ENCODE results near the gene IGFALS. TPM values are rescaled to one million over a fixed set of nuclear protein-coding genes. Genes with fewer than 3 reads are reported as not detected.

Gene IGFALS
- total RNA-seq, 2 donors from 2014 or later = not detected

DNA sequence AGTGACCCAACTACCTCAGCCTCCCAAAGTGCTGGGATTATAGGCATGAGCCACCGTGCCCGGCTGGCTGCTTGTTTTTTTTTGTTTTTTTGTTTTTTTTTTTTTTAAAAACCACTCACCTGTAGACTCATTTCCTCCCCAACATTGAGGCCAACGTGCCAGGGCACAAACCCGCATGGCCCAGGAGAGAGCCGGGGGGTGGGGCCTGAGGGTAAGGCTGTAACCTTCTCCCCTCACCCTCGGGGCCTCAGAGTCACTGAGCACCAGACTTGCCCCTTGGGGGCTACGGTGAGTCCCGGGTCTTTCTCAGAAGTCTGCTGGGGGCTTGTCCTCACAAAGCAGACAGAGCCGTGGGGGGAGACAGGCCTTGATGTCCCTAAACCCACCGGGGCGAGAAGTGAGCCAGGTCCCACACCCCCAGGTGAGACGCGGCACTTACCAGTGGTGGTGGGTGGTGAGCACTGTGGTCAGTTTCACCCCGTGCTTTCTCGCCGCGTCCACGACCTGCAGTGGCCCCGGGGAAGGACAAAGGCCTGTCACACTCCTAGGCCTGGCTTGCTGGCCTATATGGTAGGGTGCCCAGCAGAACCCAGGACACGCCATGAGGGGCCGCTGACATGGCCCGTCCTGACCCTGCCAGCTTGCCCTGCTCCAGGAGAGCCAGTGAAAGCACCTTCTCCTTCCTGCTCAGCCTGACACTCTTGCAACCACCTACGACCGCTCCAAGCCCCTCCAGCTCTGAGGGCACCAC lies 28.5 kb upstream of the IGFALS start:
- TF ChIP-seq, protein P1, sequence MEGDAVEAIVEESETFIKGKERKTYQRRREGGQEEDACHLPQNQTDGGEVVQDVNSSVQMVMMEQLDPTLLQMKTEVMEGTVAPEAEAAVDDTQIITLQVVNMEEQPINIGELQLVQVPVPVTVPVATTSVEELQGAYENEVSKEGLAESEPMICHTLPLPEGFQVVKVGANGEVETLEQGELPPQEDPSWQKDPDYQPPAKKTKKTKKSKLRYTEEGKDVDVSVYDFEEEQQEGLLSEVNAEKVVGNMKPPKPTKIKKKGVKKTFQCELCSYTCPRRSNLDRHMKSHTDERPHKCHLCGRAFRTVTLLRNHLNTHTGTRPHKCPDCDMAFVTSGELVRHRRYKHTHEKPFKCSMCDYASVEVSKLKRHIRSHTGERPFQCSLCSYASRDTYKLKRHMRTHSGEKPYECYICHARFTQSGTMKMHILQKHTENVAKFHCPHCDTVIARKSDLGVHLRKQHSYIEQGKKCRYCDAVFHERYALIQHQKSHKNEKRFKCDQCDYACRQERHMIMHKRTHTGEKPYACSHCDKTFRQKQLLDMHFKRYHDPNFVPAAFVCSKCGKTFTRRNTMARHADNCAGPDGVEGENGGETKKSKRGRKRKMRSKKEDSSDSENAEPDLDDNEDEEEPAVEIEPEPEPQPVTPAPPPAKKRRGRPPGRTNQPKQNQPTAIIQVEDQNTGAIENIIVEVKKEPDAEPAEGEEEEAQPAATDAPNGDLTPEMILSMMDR (conservative IDR thresholded peaks at IDR 0.05) = no peak
- no peaks in the 10 kb centered on the region for H3K9me3 Mint-ChIP-seq
- peaks cover 14% of the 10 kb centered on the region for H3K36me3 ChIP-seq (ENCODE audit: control insufficient read depth, insufficient read depth, low read length)
- WGBS, 2 experiments (ENCODE audit: insufficient coverage in 1 of 2, insufficient read length in 1 of 2) = 93 to 96% methylated on average over 17 to 22 of the region's 24 CpGs
- H3K27ac ChIP-seq (ENCODE audit: low read depth, low read length) = no peak overlapping the region
- H3K4me1 ChIP-seq (ENCODE audit: control insufficient read depth, insufficient read depth, low read length) = no peaks in the 10 kb centered on the region
- no peak overlapping the region for H3K4me3 Mint-ChIP-seq
- H3K27me3 Mint-ChIP-seq (ENCODE audit: insufficient read depth) = no peaks in the 10 kb centered on the region
- peaks cover 1% of the 10 kb centered on the region for H3K4me1 Mint-ChIP-seq
- H3K4me3 ChIP-seq (ENCODE audit: low read length) = no peak overlapping the region
- DNase-seq = no peak
- H3K9me3 ChIP-seq (ENCODE audit: control insufficient read depth, low read length) = no peaks in the 10 kb centered on the region
- H3K9ac ChIP-seq (ENCODE audit: extremely low read depth, low read length, poor library complexity, severe bottlenecking) = no peak overlapping the region
- no peak overlapping the region for H3K27ac Mint-ChIP-seq
- no peaks in the 10 kb centered on the region for H3K27me3 ChIP-seq (ENCODE audit: control insufficient read depth, insufficient read depth, low read length, poor library complexity, severe bottlenecking)
- peaks cover 12% of the 10 kb centered on the region for H3K36me3 Mint-ChIP-seq (ENCODE audit: low read depth)

DNA sequence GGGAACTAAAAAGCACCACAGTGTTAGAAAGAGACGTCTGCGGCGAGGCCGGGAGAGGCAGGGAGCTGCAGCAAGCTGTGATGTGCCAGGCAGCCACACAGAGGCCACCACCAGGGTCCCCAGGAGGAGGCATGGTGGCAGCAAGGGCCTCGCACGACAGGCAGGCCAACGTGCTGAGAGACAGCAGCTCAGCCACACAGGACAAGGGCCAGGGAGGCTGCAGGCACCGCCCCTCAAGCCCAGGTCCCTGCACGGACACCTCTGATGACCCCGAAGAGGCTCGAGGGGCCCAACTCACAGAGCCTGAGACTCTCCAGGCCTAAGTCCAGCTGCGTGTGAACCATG lies 27.4 kb upstream of the IGFALS start:
- Mint-ChIP-seq H3K4me3 (no peak overlapping the region), H3K36me3 (ENCODE audit: low read depth) (peaks cover 20% of the 10 kb centered on the region), H3K27ac (no peak overlapping the region), H3K4me1 (peaks cover 1% of the 10 kb centered on the region), H3K9me3 (no peaks in the 10 kb centered on the region), H3K27me3 (ENCODE audit: insufficient read depth) (no peaks in the 10 kb centered on the region)
- TF ChIP-seq, protein P1 (conservative IDR thresholded peaks at IDR 0.05) = no peak
- H3K36me3 ChIP-seq (ENCODE audit: control insufficient read depth, insufficient read depth, low read length) = peaks cover 19% of the 10 kb centered on the region
- WGBS, 2 experiments (ENCODE audit: insufficient coverage in 1 of 2, insufficient read length in 1 of 2) = 91 to 93% methylated on average over 8 to 12 of the region's 12 CpGs
- no peak overlapping the region for H3K9ac ChIP-seq (ENCODE audit: extremely low read depth, low read length, poor library complexity, severe bottlenecking)
- no peak overlapping the region for H3K4me3 ChIP-seq (ENCODE audit: low read length)
- no peaks in the 10 kb centered on the region for H3K9me3 ChIP-seq (ENCODE audit: control insufficient read depth, low read length)
- H3K4me1 ChIP-seq (ENCODE audit: control insufficient read depth, insufficient read depth, low read length) = no peaks in the 10 kb centered on the region
- H3K27ac ChIP-seq (ENCODE audit: low read depth, low read length) = no peak overlapping the region
- DNase-seq = no peak
- H3K27me3 ChIP-seq (ENCODE audit: control insufficient read depth, insufficient read depth, low read length, poor library complexity, severe bottlenecking) = no peaks in the 10 kb centered on the region

DNA sequence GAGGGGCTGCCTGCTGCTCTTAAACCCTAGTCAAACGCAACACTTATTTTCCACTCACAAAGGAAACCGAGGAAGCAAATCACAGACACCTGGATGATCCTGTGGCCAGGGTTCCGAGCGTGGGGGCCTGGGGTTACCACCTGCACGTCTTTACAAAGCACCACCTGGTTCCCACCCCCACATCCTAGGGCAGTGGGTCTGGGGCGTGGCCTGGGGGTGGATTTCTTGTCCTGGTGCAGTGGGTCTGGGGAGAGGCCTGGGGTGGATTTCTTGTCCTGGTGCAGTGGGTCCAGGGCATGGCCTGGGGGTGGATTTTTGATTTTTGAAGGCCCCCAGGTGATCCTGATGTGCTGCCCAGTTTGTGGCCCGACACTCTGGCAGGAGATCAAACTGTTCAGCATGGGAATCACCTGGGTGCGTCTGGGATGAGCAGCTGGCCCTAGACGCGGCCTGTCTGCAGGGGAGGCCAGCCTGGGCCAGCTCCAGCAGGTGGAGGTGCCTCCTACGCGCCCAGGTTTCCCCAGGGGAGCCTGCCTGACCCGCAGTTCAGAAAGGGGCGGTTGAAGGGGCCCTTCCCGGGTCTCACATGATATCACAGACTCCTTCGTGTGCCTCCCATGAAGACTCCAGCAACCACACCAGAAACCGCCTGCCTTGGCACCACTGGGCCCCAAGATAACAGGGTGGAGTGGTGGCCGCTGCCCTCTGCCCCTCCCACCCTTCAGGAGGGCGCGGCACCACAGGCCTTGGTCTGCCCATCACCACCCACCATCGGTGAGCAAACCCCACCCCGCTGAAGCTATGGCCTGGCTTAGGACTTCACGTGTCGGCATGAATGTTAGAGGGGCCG lies 26.8 kb upstream of the IGFALS start:
- H3K9ac ChIP-seq (ENCODE audit: extremely low read depth, low read length, poor library complexity, severe bottlenecking) = no peak overlapping the region
- Mint-ChIP-seq H3K27me3 (ENCODE audit: insufficient read depth) (no peaks in the 10 kb centered on the region), H3K9me3 (no peaks in the 10 kb centered on the region), H3K27ac (no peak overlapping the region), H3K4me1 (peaks cover 1% of the 10 kb centered on the region), H3K4me3 (no peak overlapping the region), H3K36me3 (ENCODE audit: low read depth) (peaks cover 24% of the 10 kb centered on the region)
- DNase-seq = peak; percentile 26
- TF ChIP-seq, protein P1 (conservative IDR thresholded peaks at IDR 0.05) = no peak
- 94% methylated on average over 12 to 25 of the region's 25 CpGs for WGBS, 2 experiments (ENCODE audit: insufficient coverage in 1 of 2, insufficient read length in 1 of 2)
- no peaks in the 10 kb centered on the region for H3K4me1 ChIP-seq (ENCODE audit: control insufficient read depth, insufficient read depth, low read length)
- H3K27ac ChIP-seq (ENCODE audit: low read depth, low read length) = no peak overlapping the region
- H3K36me3 ChIP-seq (ENCODE audit: control insufficient read depth, insufficient read depth, low read length) = peaks cover 23% of the 10 kb centered on the region
- H3K9me3 ChIP-seq (ENCODE audit: control insufficient read depth, low read length) = no peaks in the 10 kb centered on the region
- H3K27me3 ChIP-seq (ENCODE audit: control insufficient read depth, insufficient read depth, low read length, poor library complexity, severe bottlenecking) = no peaks in the 10 kb centered on the region
- H3K4me3 ChIP-seq (ENCODE audit: low read length) = no peak overlapping the region

Measured in endodermal cell (in vitro differentiated cells).